Activated T-cell treated with anti-CD3 and anti-CD28 coated beads, Interleukin-2, amount 50 U/mL, for 24 hours (primary cell): ENCODE data around the gene MINDY1.

Experiments used
- DNase-seq: peaks from one replicate; pipeline ENCODE4 v3.0.0-alpha.2; 2020
- H3K27ac Mint-ChIP-seq: 2 replicates; pipeline ENCODE4 v1.8.0; 2020; ENCODE audit warnings: mild to moderate bottlenecking, mixed read lengths
- H3K27me3 Mint-ChIP-seq: 2 replicates; pipeline ENCODE4 v1.8.0; 2020; ENCODE audit warnings: mixed read lengths
- H3K36me3 Mint-ChIP-seq: 2 replicates; pipeline ENCODE4 v1.8.0; 2020; ENCODE audit warnings: low read depth, mixed read lengths
- H3K4me1 Mint-ChIP-seq: 2 replicates; pipeline ENCODE4 v1.8.0; 2020; ENCODE audit warnings: low read depth, mixed read lengths
- H3K4me3 Mint-ChIP-seq: 2 replicates; pipeline ENCODE4 v1.8.0; 2020; ENCODE audit warnings: mild to moderate bottlenecking, moderate library complexity, mixed read lengths
- H3K9me3 Mint-ChIP-seq: 2 replicates; pipeline ENCODE4 v1.8.0; 2020; ENCODE audit warnings: mixed read lengths

The MINDY1 gene, protein sequence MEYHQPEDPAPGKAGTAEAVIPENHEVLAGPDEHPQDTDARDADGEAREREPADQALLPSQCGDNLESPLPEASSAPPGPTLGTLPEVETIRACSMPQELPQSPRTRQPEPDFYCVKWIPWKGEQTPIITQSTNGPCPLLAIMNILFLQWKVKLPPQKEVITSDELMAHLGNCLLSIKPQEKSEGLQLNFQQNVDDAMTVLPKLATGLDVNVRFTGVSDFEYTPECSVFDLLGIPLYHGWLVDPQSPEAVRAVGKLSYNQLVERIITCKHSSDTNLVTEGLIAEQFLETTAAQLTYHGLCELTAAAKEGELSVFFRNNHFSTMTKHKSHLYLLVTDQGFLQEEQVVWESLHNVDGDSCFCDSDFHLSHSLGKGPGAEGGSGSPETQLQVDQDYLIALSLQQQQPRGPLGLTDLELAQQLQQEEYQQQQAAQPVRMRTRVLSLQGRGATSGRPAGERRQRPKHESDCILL

DNA sequence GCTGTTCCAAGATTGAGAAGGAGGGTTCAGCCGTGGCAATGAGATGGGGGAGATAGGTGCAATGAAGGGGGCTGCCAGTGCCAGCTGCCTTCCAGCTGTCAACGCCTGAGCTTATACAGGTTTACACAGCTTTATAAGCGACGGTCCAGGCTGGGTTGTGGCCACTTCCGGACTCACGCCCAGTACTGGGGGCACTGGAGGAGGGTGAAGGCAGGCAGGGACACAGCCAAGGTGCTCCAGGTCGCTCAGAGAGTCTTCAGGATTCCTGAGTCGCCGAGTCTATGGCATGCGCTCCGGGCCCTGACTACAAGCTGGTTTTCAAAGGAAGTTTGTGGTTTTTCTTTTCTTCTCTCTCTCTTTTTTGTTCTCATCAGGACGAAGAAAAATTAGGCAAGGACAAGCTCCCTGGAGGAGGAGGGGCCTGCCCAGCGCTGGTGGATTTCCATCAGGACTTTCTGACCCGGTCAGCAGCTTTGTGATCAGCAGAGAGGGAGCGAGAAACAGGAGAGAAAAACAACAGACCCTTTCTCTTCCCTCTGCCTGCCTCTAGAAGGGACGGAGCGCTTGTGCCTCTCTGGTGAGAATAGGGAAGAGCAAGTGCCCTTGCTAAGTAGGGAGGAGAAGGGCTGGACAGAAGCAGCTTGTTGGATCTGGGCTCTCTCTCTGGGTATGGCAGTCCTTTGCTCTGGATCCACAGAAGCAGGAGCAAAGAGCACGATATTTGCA, at the start of gene MINDY1:
TSS of gene MINDY1 (minus strand) at position 576 of the 726 bp plus-strand sequence. CDS start 4,285 bp downstream, outside the sequence.
- Mint-ChIP-seq H3K27ac (peak within 1 kb of the TSS; percentile 94), H3K4me1 (peaks cover 90% of the 10 kb centered on the region), H3K36me3 (peaks cover 23% of the 10 kb centered on the region), H3K27me3 (no peaks in the 10 kb centered on the region), H3K9me3 (no peaks in the 10 kb centered on the region), H3K4me3 (peak within 1 kb of the TSS; percentile 95)
- peak; percentile 55 for DNase-seq

DNA sequence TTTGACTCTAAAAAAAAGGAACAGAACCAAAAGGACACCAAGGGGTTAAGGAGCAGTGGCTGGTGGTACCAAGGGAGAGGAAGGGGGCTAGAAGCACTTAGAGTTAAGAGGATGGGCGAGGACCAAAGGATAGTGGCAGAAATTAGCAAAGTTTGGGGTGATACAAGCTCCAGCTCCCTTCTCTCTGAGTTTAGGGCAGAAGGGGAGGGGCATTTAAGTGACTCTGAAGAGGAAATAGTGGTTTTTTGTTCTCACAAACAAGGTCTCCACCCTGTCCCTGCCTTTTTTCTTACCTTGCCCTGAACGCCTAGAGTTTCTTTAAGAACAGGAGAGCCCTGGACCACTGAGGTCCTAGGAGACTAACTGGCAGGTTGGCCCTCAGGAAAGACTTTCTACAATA, 49.4 kb upstream of the MINDY1 start:
- Mint-ChIP-seq H3K4me1 (peaks cover 67% of the 10 kb centered on the region), H3K27me3 (no peaks in the 10 kb centered on the region), H3K9me3 (no peaks in the 10 kb centered on the region), H3K36me3 (peaks cover 91% of the 10 kb centered on the region), H3K4me3 (peak overlapping the region; percentile 90), H3K27ac (peak overlapping the region; percentile 98)
- DNase-seq: no peak

DNA sequence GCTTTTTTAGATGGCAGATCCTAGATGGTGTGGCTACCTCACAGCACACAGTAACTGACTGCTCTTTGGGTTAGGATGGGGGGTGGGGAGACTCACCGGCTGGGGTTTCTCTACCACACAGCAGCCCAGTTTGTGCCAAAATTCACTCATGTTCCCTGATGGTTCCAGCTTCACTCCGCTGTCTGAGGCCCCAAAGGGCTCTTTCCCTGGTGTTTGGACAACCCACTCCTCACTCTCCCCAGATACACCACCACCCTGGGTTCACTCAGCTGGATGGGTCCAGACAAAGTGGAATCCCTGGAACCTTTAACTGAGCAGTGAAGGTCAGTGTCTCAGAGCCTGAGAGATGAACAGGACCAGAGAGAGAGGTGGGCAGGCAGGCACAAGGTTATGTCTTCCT, 48.9 kb upstream of the MINDY1 start:
- Mint-ChIP-seq H3K27ac (peak overlapping the region; percentile 98), H3K9me3 (no peaks in the 10 kb centered on the region), H3K36me3 (peaks cover 96% of the 10 kb centered on the region), H3K4me1 (peaks cover 66% of the 10 kb centered on the region), H3K27me3 (no peaks in the 10 kb centered on the region), H3K4me3 (peak overlapping the region; percentile 90)
- no peak for DNase-seq

DNA sequence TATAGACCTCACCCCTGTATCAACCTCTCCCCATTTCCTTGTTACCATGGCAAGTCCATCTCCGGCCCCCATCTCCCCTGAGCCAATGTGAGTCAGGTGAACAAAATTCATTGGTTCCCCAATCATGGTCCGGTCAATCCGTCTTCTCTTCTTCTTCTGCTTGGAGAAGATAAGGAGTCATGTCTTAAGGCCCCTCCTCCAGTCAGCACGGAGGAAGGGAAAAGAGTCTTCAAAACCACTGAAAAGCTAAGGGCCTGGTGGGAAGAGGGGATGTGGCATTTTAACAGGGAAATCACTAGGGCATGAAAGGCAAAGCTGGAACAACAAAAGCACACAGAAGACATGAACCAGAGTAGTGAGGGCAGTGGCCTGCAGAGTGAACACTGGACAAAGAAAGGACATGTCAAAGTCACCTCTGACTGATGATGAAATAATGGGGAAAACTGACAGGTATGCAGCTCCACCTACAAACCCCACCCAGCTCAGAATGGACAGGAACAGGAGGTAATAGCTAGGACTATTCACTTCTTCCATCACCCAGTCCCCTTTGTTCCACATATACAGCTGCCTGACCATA, 48.4 kb upstream of the MINDY1 start:
- Mint-ChIP-seq H3K4me3 (peak overlapping the region; percentile 90), H3K27ac (peak overlapping the region; percentile 98), H3K9me3 (no peaks in the 10 kb centered on the region), H3K4me1 (peaks cover 65% of the 10 kb centered on the region), H3K36me3 (peaks cover 98% of the 10 kb centered on the region), H3K27me3 (no peaks in the 10 kb centered on the region)
- DNase-seq: no peak

DNA sequence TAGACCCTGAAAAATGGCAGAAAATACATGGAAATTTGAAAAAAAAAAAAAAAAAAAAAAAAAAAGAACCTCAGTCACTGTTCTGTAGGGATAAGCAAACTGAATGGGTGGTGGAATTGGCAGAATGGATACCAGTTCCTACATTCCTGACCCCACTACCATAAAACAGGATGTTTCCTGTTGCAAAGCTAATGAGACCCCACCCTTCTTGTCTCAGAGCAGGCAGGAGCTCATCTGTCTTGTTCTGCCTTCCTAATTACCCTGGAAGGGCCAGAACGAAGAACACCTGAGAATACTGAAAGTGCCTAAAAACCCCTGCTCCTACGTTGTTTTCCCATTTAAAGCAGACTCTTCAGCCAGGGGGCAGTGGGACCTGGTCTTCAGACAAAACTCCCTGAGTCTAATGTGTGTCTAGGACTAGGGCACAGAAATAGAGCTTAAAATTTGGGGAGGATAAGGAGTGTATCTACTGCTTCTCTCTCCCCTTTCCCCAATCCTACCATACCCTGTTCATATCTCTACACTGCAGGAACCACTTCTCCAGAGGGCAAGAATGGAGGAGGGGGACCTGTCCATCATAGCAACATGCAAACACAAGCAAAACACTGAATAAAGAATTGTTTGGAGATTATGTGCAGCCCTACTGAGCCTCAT, 44.8 kb upstream of the MINDY1 start:
- DNase-seq: no peak
- Mint-ChIP-seq H3K4me3 (no peak overlapping the region), H3K36me3 (peaks cover 74% of the 10 kb centered on the region), H3K27ac (peak overlapping the region; percentile 81), H3K27me3 (no peaks in the 10 kb centered on the region), H3K9me3 (no peaks in the 10 kb centered on the region), H3K4me1 (peaks cover 82% of the 10 kb centered on the region)

DNA sequence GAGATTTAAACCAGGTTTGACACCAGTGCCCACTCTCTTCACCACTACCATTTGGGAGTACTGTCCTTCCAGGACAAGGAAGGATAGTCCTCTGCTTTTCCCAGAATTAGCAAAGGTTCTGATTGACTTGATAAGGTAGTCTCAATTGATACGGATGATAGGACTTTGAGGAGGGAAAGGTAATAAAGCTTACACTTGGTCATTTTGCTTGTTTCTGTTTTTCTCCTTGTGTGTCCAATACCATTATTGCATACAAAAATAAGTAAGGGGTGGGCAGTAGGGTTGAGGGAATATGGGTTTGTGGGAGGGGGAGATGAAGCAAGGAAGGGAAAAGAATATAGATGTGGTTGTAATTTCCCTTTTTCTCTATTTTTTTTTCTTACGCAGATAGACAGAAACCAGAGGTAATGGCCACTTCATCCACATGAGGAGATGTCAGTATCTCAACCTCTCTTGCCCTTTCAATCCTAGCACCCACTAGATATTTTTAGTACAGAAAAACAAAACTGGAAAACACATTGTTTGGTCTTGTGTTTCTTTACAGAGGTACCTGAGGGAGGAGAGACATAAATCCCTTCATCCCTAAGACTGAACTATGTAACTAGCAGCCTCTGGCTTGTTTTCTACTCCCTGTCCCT, 43.5 kb upstream of the MINDY1 start:
- H3K27ac Mint-ChIP-seq: peak overlapping the region; percentile 81
- H3K36me3 Mint-ChIP-seq: peaks cover 66% of the 10 kb centered on the region
- no peak overlapping the region for H3K4me3 Mint-ChIP-seq
- no peak for DNase-seq
- H3K4me1 Mint-ChIP-seq: peaks cover 76% of the 10 kb centered on the region
- H3K27me3 Mint-ChIP-seq: no peaks in the 10 kb centered on the region
- no peaks in the 10 kb centered on the region for H3K9me3 Mint-ChIP-seq

DNA sequence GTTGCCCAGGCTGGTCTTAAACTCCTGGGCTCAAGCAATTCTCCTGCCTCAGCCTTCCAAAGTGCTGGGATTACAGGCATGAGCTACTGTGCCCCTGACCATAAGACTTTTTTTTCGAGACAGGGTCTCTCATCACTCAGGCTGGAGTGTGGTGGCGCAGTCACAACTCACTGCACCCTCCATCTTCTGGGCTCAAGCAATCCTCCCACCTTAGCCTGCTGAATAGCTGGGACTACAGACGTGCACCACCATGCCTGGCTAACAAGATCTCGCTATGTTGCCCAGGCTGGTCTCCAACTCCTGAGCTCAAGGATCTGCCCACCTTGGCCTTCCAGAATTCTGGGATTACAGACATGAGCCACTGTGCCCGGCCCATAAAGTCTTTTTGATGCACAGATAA, 42.8 kb upstream of the MINDY1 start:
- H3K27ac Mint-ChIP-seq: peak overlapping the region; percentile 67

DNA sequence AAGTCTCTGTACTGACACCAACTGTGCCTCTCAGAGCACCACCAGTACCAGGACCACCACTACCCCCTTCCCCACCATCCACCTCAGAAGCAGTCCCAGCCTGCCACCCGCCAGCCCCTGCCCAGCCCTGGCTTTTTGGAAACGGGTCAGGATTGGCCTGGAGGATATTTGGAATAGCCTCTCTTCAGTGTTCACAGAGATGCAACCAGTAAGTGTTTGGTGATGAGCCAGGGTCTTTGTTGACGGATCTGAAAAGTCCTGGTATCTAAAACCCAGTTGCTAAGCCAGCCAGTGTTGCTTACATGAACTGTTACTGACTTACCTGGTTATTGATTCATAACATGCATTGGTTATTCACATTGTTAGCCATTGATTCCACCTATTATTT, 41.9 kb upstream of the MINDY1 start:
- Mint-ChIP-seq H3K4me1 (peaks cover 66% of the 10 kb centered on the region), H3K9me3 (no peaks in the 10 kb centered on the region), H3K4me3 (peak overlapping the region; percentile 90), H3K27ac (peak overlapping the region; percentile 92), H3K27me3 (no peaks in the 10 kb centered on the region), H3K36me3 (peaks cover 50% of the 10 kb centered on the region)
- no peak for DNase-seq

More for the DNA sequence above, 42.8 kb upstream of the MINDY1 start:
- no peaks in the 10 kb centered on the region for H3K27me3 Mint-ChIP-seq
- DNase-seq: no peak
- H3K9me3 Mint-ChIP-seq: no peaks in the 10 kb centered on the region
- H3K4me3 Mint-ChIP-seq: peak overlapping the region; percentile 25
- H3K4me1 Mint-ChIP-seq: peaks cover 69% of the 10 kb centered on the region
- H3K36me3 Mint-ChIP-seq: peaks cover 58% of the 10 kb centered on the region

DNA sequence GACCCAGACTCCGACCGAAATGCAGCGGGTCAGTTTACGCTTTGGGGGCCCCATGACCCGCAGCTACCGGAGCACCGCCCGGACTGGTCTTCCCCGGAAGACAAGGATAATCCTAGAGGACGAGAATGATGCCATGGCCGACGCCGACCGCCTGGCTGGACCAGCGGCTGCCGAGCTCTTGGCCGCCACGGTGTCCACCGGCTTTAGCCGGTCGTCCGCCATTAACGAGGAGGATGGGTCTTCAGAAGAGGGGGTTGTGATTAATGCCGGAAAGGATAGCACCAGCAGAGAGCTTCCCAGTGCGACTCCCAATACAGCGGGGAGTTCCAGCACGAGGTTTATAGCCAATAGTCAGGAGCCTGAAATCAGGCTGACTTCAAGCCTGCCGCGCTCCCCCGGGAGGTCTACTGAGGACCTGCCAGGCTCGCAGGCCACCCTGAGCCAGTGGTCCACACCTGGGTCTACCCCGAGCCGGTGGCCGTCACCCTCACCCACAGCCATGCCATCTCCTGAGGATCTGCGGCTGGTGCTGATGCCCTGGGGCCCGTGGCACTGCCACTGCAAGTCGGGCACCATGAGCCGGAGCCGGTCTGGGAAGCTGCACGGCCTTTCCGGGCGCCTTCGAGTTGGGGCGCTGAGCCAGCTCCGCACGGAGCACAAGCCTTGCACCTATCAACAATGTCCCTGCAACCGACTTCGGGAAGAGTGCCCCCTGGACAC, 41.4 kb upstream of the MINDY1 start:
- peaks cover 45% of the 10 kb centered on the region for H3K36me3 Mint-ChIP-seq
- no peaks in the 10 kb centered on the region for H3K27me3 Mint-ChIP-seq
- DNase-seq: peak; percentile 74
- peaks cover 69% of the 10 kb centered on the region for H3K4me1 Mint-ChIP-seq
- H3K9me3 Mint-ChIP-seq: no peaks in the 10 kb centered on the region
- H3K27ac Mint-ChIP-seq: peak overlapping the region; percentile 92
- peak overlapping the region; percentile 90 for H3K4me3 Mint-ChIP-seq

DNA sequence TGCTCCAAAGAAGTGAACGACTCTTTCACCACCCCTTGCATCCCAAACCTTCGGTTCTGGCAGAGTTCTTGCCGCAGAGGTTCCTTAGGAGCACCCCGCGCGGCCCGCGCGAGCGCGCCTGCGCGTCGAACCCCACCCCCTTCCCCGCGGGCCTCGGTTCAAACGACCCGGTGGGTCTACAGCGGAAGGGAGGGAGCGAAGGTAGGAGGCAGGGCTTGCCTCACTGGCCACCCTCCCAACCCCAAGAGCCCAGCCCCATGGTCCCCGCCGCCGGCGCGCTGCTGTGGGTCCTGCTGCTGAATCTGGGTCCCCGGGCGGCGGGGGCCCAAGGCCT, 40.9 kb upstream of the MINDY1 start, which contains the start of gene C1orf56:
TSS of gene C1orf56 (plus strand) at position 161 of the 334 bp plus-strand sequence. CDS start at position 258, 97 bp downstream.
- H3K36me3 Mint-ChIP-seq: peaks cover 42% of the 10 kb centered on the region
- H3K27me3 Mint-ChIP-seq: no peaks in the 10 kb centered on the region
- peaks cover 71% of the 10 kb centered on the region for H3K4me1 Mint-ChIP-seq
- no peaks in the 10 kb centered on the region for H3K9me3 Mint-ChIP-seq
- peak within 1 kb of the TSS; percentile 90 for H3K4me3 Mint-ChIP-seq
- H3K27ac Mint-ChIP-seq: peak within 1 kb of the TSS; percentile 92
- peak; percentile 77 for DNase-seq

DNA sequence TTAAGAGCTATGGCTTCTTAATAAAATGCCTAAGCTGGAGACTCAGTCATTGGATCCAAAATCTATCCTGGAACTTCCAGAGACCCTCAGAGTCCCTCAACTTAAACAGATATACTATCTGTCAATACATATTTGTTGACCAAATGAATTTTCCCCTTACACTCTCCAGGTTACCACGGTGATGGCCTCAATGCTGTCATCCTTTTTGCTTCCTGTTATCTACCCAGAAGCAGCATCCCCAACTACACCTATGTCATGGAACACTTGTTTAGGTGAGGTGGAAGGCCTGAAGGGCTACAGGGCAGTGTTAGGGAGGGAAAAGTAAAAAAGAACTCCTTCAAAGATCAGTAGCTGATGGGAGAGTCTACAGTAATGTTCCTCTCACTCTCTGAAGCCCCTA, 36.5 kb upstream of the MINDY1 start:
- H3K4me3 Mint-ChIP-seq: no peak overlapping the region
- H3K27ac Mint-ChIP-seq: no peak overlapping the region
- DNase-seq: no peak
- no peaks in the 10 kb centered on the region for H3K27me3 Mint-ChIP-seq
- H3K4me1 Mint-ChIP-seq: peaks cover 34% of the 10 kb centered on the region
- no peaks in the 10 kb centered on the region for H3K9me3 Mint-ChIP-seq
- peaks cover 11% of the 10 kb centered on the region for H3K36me3 Mint-ChIP-seq

DNA sequence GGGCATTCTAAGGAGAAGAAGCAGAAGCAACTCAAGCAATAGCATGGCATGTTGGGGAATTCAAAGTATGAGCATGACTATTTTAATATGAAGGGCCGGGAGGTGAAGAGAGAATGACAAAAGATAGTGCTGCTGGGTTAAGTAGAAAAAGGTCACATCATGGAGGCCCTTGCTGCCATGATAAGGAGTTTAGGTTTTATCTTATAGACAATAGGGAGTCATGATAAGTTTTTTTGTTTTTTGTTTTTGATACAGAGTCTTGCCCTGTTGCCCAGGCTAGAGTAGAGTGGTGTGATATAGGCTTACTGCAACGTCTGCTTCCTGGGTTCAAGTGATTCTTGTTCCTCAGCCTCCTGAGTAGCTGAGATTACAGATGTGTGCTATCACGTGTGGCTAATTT, 32.8 kb upstream of the MINDY1 start:
- peaks cover 15% of the 10 kb centered on the region for H3K36me3 Mint-ChIP-seq
- H3K4me1 Mint-ChIP-seq: peaks cover 11% of the 10 kb centered on the region
- H3K4me3 Mint-ChIP-seq: no peak overlapping the region
- no peaks in the 10 kb centered on the region for H3K9me3 Mint-ChIP-seq
- no peak for DNase-seq
- no peak overlapping the region for H3K27ac Mint-ChIP-seq
- no peaks in the 10 kb centered on the region for H3K27me3 Mint-ChIP-seq

DNA sequence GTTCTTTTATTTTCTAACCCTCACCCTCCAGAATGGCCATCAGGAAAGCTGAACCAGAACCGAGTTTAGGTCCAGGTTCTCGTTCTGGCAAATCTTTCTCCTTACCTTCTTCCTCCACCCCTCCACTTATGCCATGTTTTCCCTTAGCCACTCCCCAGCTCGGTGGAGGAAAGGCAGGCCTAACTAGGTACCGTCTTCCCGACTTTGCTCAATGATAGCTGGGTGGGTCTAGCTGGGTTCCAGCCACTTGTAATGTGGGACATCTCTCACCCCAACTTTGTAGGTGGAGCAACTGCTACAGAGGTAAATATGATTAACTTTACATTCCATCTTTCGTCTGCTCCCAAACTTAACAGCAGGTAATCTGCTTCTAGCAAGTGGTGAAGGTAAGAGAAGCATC, 30.3 kb upstream of the MINDY1 start:
- peaks cover 25% of the 10 kb centered on the region for H3K36me3 Mint-ChIP-seq
- no peaks in the 10 kb centered on the region for H3K27me3 Mint-ChIP-seq
- no peak overlapping the region for H3K4me3 Mint-ChIP-seq
- no peak for DNase-seq
- no peak overlapping the region for H3K27ac Mint-ChIP-seq
- H3K4me1 Mint-ChIP-seq: no peaks in the 10 kb centered on the region
- H3K9me3 Mint-ChIP-seq: no peaks in the 10 kb centered on the region
